Chondrocyte (in vitro differentiated cells): ENCODE results near the gene RPF1. TPM values are rescaled to one million over a fixed set of nuclear protein-coding genes. Genes with fewer than 3 reads are reported as not detected.
A peak's percentile ranks its signal among the peaks of the same experiment; 100 is the strongest.

Experiments
- DNase-seq: peaks from one replicate; pipeline ENCODE4 v3.0.0; 2021; ENCODE audit warnings: mixed read lengths, low spot score
- H3K27ac Mint-ChIP-seq: one replicate; pipeline ENCODE4 v1.8.0; 2021; ENCODE audit warnings: mild to moderate bottlenecking, moderate library complexity, mixed read lengths; ENCODE audit not compliant: unreplicated experiment
- H3K27me3 Mint-ChIP-seq: 2 replicates; pipeline ENCODE4 v1.8.0; 2021; ENCODE audit warnings: low read depth, mixed read lengths
- H3K36me3 Mint-ChIP-seq: 2 replicates; pipeline ENCODE4 v1.8.0; 2021; ENCODE audit warnings: low read depth, mixed read lengths
- H3K4me1 Mint-ChIP-seq: 2 replicates; pipeline ENCODE4 v1.8.0; 2021; ENCODE audit warnings: low read depth, mild to moderate bottlenecking, mixed read lengths
- H3K4me3 Mint-ChIP-seq: one replicate; pipeline ENCODE4 v1.8.0; 2021; ENCODE audit warnings: mild to moderate bottlenecking, moderate library complexity, mixed read lengths; ENCODE audit not compliant: unreplicated experiment
- H3K9me3 Mint-ChIP-seq: 2 replicates; pipeline ENCODE4 v1.8.0; 2021; ENCODE audit warnings: low read depth, mixed read lengths
- total RNA-seq: library from RNA; stranded (reverse); gene quantifications from 3 replicates; pipeline ENCODE4 v1.2.1, GENCODE V29; 2021
- TF ChIP-seq, protein P1 (sequence below): fragments of 200-600 bp; sonication (generic); IDR thresholded peaks from 2 replicates; pipeline ENCODE4 v1.5.0; 2021; ENCODE audit warnings: antibody characterized with exemption, mild to moderate bottlenecking, moderate library complexity

The RPF1 gene
- total RNA-seq, 1 donor from 2014 or later = 18.8 TPM

DNA sequence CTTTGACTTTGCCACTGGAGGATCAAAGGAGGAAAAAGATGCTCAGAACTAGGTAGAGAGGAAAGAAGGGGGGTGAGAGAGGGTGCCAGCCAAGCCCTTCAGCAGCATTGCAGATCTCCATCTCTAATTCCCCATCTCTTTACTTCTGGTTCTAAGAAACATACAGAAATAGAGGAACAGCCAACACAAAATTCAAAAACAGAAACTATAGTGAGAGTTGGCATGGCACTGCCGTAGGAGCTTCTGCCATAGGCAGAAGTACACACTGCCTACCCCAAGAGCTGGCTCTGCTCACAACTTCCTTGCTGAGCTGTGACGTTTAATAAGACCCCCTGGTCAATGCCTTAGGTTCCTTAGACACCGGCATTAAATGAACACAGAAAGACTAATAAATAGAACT, 26.6 kb upstream of the RPF1 start:
- TF ChIP-seq, protein P1, sequence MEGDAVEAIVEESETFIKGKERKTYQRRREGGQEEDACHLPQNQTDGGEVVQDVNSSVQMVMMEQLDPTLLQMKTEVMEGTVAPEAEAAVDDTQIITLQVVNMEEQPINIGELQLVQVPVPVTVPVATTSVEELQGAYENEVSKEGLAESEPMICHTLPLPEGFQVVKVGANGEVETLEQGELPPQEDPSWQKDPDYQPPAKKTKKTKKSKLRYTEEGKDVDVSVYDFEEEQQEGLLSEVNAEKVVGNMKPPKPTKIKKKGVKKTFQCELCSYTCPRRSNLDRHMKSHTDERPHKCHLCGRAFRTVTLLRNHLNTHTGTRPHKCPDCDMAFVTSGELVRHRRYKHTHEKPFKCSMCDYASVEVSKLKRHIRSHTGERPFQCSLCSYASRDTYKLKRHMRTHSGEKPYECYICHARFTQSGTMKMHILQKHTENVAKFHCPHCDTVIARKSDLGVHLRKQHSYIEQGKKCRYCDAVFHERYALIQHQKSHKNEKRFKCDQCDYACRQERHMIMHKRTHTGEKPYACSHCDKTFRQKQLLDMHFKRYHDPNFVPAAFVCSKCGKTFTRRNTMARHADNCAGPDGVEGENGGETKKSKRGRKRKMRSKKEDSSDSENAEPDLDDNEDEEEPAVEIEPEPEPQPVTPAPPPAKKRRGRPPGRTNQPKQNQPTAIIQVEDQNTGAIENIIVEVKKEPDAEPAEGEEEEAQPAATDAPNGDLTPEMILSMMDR = no peak
- H3K4me3 Mint-ChIP-seq = no peak overlapping the region
- H3K4me1 Mint-ChIP-seq = no peaks in the 10 kb centered on the region
- peaks cover 20% of the 10 kb centered on the region for H3K27me3 Mint-ChIP-seq
- H3K36me3 Mint-ChIP-seq = no peaks in the 10 kb centered on the region
- no peak overlapping the region for H3K27ac Mint-ChIP-seq
- no peak for DNase-seq
- H3K9me3 Mint-ChIP-seq = peaks cover 4% of the 10 kb centered on the region

DNA sequence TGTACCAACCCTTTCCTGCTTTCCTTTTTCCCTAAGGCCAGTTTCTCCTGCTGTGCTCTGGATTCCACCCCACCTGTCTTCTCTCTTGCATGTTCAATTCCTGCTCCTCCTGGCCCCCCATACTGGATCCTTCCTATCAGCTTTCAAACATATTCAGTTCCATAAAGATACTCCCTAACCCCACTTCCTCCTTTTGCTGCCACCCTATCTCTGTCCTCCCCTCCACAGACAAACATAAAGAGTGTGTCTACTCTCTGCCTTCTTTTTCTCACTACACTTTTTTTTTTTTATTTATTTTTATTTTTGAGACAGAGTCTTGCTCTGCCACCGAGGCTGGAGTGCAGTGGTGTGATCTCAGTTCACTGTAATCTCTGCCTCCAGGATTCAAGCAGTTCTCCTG, 16.9 kb upstream of the RPF1 start:
- Mint-ChIP-seq H3K36me3 (peaks cover 3% of the 10 kb centered on the region), H3K4me1 (no peaks in the 10 kb centered on the region), H3K9me3 (no peaks in the 10 kb centered on the region), H3K27ac (no peak overlapping the region), H3K4me3 (no peak overlapping the region), H3K27me3 (peaks cover 49% of the 10 kb centered on the region)
- TF ChIP-seq, protein P1 = no peak
- no peak for DNase-seq

DNA sequence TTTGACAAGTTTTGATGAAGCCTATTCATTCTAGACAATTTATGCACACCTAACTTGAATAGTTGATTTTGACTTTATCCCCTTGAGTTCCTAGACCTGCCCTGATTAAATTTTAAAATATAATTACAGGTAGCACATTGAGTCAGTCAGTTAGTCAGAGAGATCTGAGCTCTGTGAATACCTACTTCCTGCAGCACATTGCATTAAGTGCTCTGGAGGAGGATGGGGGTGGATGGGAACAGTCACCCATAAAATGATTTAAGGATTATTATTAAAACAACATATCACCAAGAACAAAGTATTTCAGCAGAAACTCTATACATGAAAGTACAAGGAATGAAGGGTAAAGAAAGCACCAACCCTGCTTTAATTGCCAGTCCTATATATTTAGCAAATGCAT, 11.8 kb upstream of the RPF1 start:
- DNase-seq = no peak
- Mint-ChIP-seq H3K36me3 (peaks cover 2% of the 10 kb centered on the region), H3K9me3 (no peaks in the 10 kb centered on the region), H3K27ac (no peak overlapping the region), H3K4me3 (no peak overlapping the region), H3K4me1 (no peaks in the 10 kb centered on the region), H3K27me3 (peaks cover 54% of the 10 kb centered on the region)
- TF ChIP-seq, protein P1 = no peak

DNA sequence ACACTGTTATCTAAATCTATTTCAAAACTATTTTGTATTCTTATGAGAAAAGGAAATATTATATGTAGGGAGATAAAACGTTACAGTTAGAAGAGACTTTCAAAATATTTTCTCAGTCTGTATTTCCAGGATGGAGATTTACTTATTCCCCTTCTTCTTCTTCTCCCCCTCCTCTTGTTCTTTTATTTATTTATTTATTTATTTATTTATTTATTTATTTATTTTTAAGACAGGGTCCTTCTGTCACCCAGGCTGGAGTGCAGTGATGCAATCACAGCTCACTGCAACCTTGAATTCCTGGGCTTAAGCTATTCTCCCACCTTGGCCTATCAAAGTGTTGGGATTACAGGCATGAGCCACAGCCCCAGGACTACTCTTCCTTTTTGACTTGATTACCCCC, 2.8 kb upstream of the RPF1 start:
- TF ChIP-seq, protein P1 = no peak
- DNase-seq = no peak
- peaks cover 9% of the 10 kb centered on the region for H3K9me3 Mint-ChIP-seq
- H3K4me1 Mint-ChIP-seq = peaks cover 21% of the 10 kb centered on the region
- H3K27ac Mint-ChIP-seq = no peak overlapping the region
- peaks cover 15% of the 10 kb centered on the region for H3K36me3 Mint-ChIP-seq
- H3K27me3 Mint-ChIP-seq = peaks cover 31% of the 10 kb centered on the region
- no peak overlapping the region for H3K4me3 Mint-ChIP-seq

DNA sequence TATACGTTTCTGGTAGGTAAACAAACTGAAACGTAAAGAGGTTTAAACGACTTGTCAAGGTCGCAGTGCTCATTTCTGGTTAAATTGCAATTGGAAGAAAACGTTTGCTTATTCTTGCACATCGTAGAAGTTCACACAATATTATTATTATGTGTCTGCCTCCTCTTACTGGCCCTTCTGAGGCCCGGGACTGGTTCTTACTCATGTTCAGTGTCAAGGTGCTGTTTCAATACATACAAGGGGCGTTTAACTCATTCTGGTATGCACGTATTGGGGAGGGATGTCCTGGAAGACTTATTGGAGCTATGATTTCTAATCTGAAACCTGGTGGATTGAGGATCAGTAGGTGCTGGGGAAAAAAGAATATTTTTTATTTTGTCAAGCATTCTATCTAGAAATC, 932 bp downstream of the RPF1 start:
- TF ChIP-seq, protein P1 = no peak
- H3K4me3 Mint-ChIP-seq = peak overlapping the region; percentile 94
- no peak for DNase-seq

More for the DNA sequence above, 932 bp downstream of the RPF1 start:
- peaks cover 17% of the 10 kb centered on the region for H3K36me3 Mint-ChIP-seq
- H3K9me3 Mint-ChIP-seq = peaks cover 9% of the 10 kb centered on the region
- peaks cover 16% of the 10 kb centered on the region for H3K27me3 Mint-ChIP-seq
- peaks cover 27% of the 10 kb centered on the region for H3K4me1 Mint-ChIP-seq
- peak overlapping the region; percentile 23 for H3K27ac Mint-ChIP-seq
